Bronchial epithelial cell (primary cell): ENCODE data around the gene SDF2L1. TPM values are rescaled to one million over a fixed set of nuclear protein-coding genes. Genes with fewer than 3 reads are reported as not detected.

Source experiments
- DNase-seq: peaks from one replicate; pipeline ENCODE4 v3.0.0-alpha.2; 2010; ENCODE audit warnings: low read depth
- FAIRE-seq: peaks from 2 replicates; lab custom pipeline; 2011; peaks lifted over from hg19 to GRCh38; lab: Jason Lieb, UNC
- H3K27me3 ChIP-seq: 2 replicates; pipeline ENCODE4 v1.5.1; 2011; ENCODE audit warnings: low read length; ENCODE audit not compliant: control insufficient read depth, insufficient read depth
- H3K36me3 ChIP-seq: 2 replicates; pipeline ENCODE4 v1.5.1; 2011; ENCODE audit warnings: low read length; ENCODE audit not compliant: control insufficient read depth, insufficient read depth
- H3K4me3 ChIP-seq: 2 replicates; pipeline ENCODE4 v1.5.1; 2011; ENCODE audit warnings: mild to moderate bottlenecking, low read depth, low read length, control low read depth
- total RNA-seq: library from RNA; depleted of rRNA; stranded (reverse); fragments of >200 nt; gene quantifications from 2 replicates; pipeline ENCODE4 v1.2.1, GENCODE V29; 2014
- TF ChIP-seq, protein P1 (sequence below): IDR thresholded peaks from 2 replicates; pipeline ENCODE4 v1.5.1; 2011; ENCODE audit warnings: mild to moderate bottlenecking, moderate library complexity, low read length, control low read depth, inconsistent platforms; ENCODE audit not compliant: insufficient read depth, severe bottlenecking

SDF2L1 gene
- total RNA-seq, 1 donor from 2014 or later, result 67.9 TPM

DNA sequence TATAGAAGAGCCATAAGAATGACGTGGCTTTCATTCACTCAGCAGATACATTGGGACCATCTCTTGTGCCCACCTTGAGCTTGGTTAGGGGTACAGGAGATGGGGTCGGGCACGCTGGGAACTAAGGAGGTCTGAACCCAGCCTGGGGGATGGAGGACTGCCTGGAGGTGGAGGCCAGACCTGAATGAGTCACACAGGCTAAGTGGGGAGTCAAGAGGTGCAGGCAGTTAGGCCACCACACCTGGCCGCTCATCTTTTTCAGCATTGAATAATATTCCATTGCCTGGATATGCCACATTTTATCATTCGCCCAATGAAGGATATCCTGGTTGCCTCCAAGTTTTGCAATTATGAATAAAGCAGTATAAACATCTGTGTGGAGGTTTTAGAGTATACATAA is 19.9 kb downstream of the SDF2L1 start:
- Histone ChIP-seq H3K4me3 (no peak overlapping the region), H3K36me3 (no peaks in the 10 kb centered on the region), H3K27me3 (peaks cover 2% of the 10 kb centered on the region)
- no peak for FAIRE-seq
- no peak for DNase-seq
- TF ChIP-seq, protein P1, sequence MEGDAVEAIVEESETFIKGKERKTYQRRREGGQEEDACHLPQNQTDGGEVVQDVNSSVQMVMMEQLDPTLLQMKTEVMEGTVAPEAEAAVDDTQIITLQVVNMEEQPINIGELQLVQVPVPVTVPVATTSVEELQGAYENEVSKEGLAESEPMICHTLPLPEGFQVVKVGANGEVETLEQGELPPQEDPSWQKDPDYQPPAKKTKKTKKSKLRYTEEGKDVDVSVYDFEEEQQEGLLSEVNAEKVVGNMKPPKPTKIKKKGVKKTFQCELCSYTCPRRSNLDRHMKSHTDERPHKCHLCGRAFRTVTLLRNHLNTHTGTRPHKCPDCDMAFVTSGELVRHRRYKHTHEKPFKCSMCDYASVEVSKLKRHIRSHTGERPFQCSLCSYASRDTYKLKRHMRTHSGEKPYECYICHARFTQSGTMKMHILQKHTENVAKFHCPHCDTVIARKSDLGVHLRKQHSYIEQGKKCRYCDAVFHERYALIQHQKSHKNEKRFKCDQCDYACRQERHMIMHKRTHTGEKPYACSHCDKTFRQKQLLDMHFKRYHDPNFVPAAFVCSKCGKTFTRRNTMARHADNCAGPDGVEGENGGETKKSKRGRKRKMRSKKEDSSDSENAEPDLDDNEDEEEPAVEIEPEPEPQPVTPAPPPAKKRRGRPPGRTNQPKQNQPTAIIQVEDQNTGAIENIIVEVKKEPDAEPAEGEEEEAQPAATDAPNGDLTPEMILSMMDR, result no peak

- Histone ChIP-seq H3K4me3 (no peak overlapping the region), H3K27me3 (no peaks in the 10 kb centered on the region), H3K36me3 (no peaks in the 10 kb centered on the region)
- DNase-seq, result no peak
- no peak for FAIRE-seq
- TF ChIP-seq, protein P1, result no peak
Observed at GRCh38 chr22:21663738-21664137, 21.6 kb downstream of the SDF2L1 start.

- DNase-seq (no peak), FAIRE-seq (no peak)
- TF ChIP-seq, protein P1, result no peak
- Histone ChIP-seq H3K36me3 (no peaks in the 10 kb centered on the region), H3K27me3 (no peaks in the 10 kb centered on the region), H3K4me3 (peak overlapping the region; percentile 88)
Observed at GRCh38 chr22:21665047-21665851, 23.1 kb downstream of the SDF2L1 start.

- FAIRE-seq, result no peak
- H3K4me3 ChIP-seq, result peak overlapping the region; percentile 88
- TF ChIP-seq, protein P1, result no peak
- H3K27me3 ChIP-seq, result no peaks in the 10 kb centered on the region
- DNase-seq, result no peak
- H3K36me3 ChIP-seq, result peaks cover 2% of the 10 kb centered on the region
Observed at GRCh38 chr22:21666786-21667185, 24.7 kb downstream of the SDF2L1 start.

DNA sequence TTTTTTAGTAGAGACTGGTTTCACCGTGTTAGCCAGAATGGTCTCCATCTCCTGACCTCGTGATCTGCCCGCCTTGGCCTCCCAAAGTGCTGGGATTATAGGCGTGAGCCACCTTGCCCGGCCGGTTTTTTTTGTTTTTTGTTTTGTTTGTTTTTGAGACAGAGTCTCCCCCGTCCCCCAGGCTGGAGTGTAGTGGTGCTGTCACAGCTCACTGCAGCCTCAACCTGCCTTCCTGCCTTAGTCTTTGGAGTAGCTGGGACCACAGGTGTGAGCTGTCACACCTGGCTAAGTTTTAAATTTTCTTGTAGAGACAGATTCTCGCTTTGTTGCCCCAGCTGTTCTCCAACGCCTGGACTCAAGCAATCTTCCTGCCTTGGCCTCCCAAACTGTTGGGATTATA is 26.9 kb downstream of the SDF2L1 start:
- TF ChIP-seq, protein P1, result no peak
- Histone ChIP-seq H3K27me3 (no peaks in the 10 kb centered on the region), H3K4me3 (no peak overlapping the region), H3K36me3 (peaks cover 11% of the 10 kb centered on the region)
- FAIRE-seq (no peak), DNase-seq (peak; percentile 21)
